K562 (cell line): ENCODE results near the gene CEP120. TPM values are rescaled to one million over a fixed set of nuclear protein-coding genes. Genes with fewer than 3 reads are reported as not detected.

Experiments used
- ATAC-seq: fragments of 200-7000 bp; cut with Tn5 transposase; 3 replicates; pipeline ENCODE4 v1.9.1; 2020; ENCODE audit warnings: moderate library complexity
- BruUV-seq: library from RNA; stranded (reverse); fragments of 400-500 nt; replicated peaks from 2 replicates; lab custom pipeline; 2021; lab: Mats Ljungman, UMichigan
- CTCF ChIA-PET: fragments of 300-600 bp; formaldehyde crosslinking; extraction: SDS; loops from one replicate; lab custom pipeline; 2021; ENCODE audit warnings: low intra/inter-chr PET ratio; lab: Yijun Ruan, JAX
- POLR2A ChIA-PET: fragments of 300-600, 350-650 bp; sonication (Branson Sonifier 250); formaldehyde crosslinking; extraction: SDS; loops from one replicate; lab custom pipeline; 2021; ENCODE audit warnings: antibody characterized with exemption, inconsistent platforms; lab: Yijun Ruan, JAX
- DNase-seq, 4 experiments: peaks; one replicate each; pipeline versions ENCODE4 v3.0.0 to v3.0.0-alpha.2; 2011 to 2018; ENCODE audit warnings: low spot score in 3 of 4, mixed read lengths in 3 of 4; ENCODE audit errors: extremely low read depth in 1 of 4
- FAIRE-seq: peaks from 2 replicates; lab custom pipeline; 2011; peaks lifted over from hg19 to GRCh38; lab: Jason Lieb, UNC
- H2AFZ ChIP-seq: 2 replicates; pipeline ENCODE4 v1.6.0; 2011; ENCODE audit warnings: low read depth, low read length, control low read depth, inconsistent platforms
- H3K27ac ChIP-seq: fragments of 200-600 bp; 3 replicates; pipeline ENCODE4 v1.8.0; 2011; ENCODE audit warnings: low read depth, mild to moderate bottlenecking, control low read depth, inconsistent platforms, low read length, moderate library complexity, mixed read lengths; ENCODE audit errors: extremely low read depth
- H3K27me3 ChIP-seq, 2 experiments: fragments of 300-600 bp in 1 of 2; 2 replicates in 1 of 2; 3 replicates in 1 of 2; pipeline versions ENCODE4 v1.6.0 to v1.8.0; 2011; ENCODE audit warnings: inconsistent platforms in 2 of 2, low read length in 2 of 2, mild to moderate bottlenecking in 1 of 2, mixed read lengths in 1 of 2, moderate library complexity in 1 of 2; ENCODE audit not compliant: control insufficient read depth in 2 of 2, insufficient read depth in 2 of 2
- H3K36me3 ChIP-seq: fragments of 300-600 bp; 3 replicates; pipeline ENCODE4 v1.8.0; 2011; ENCODE audit warnings: mild to moderate bottlenecking, low read length, inconsistent platforms; ENCODE audit not compliant: control insufficient read depth, insufficient read depth
- H3K4me1 ChIP-seq, 2 experiments: fragments of 200-600 bp in 1 of 2; replicated peaks in 1 of 2; 2 replicates in 1 of 2; 3 replicates in 1 of 2; pipeline versions ENCODE4 v1.5.1 to v1.8.0; 2011; ENCODE audit warnings: inconsistent platforms in 2 of 2, low read length in 2 of 2, mild to moderate bottlenecking in 1 of 2, mixed read lengths in 1 of 2, moderate library complexity in 1 of 2; ENCODE audit not compliant: control insufficient read depth in 2 of 2, insufficient read depth in 2 of 2
- H3K4me2 ChIP-seq: 2 replicates; pipeline ENCODE4 v1.6.1; 2011; ENCODE audit warnings: low read length, control low read depth, inconsistent platforms, mixed read lengths; ENCODE audit not compliant: insufficient read depth
- H3K4me3 ChIP-seq: fragments of 200-600 bp; sonication (generic), shearing (Covaris generic); 2 replicates; pipeline ENCODE4 v1.5.1; 2016; ENCODE audit warnings: control low read depth, inconsistent platforms
- H3K79me2 ChIP-seq: fragments of 200-600 bp; 3 replicates; pipeline ENCODE4 v1.8.0; 2011; ENCODE audit warnings: low read length, inconsistent platforms; ENCODE audit not compliant: control insufficient read depth, insufficient read depth
- H3K9ac ChIP-seq, 2 experiments: 2 replicates each; pipeline versions ENCODE4 v1.6.0 to v1.6.1; 2011; ENCODE audit warnings: low read depth in 2 of 2, low read length in 2 of 2, control low read depth in 1 of 2, inconsistent platforms in 1 of 2, mild to moderate bottlenecking in 1 of 2, mixed read lengths in 1 of 2; ENCODE audit not compliant: insufficient read depth in 1 of 2
- H3K9me1 ChIP-seq: one replicate; pipeline ENCODE4 v1.6.0; 2011; ENCODE audit warnings: inconsistent platforms, mild to moderate bottlenecking, low read length, moderate library complexity; ENCODE audit not compliant: control insufficient read depth, insufficient read depth
- H3K9me3 ChIP-seq: replicated peaks from 2 replicates; pipeline ENCODE4 v1.5.1; 2011; ENCODE audit warnings: low read depth, low read length, inconsistent platforms; ENCODE audit not compliant: control insufficient read depth, insufficient read depth
- H4K20me1 ChIP-seq: replicated peaks from 2 replicates; pipeline ENCODE4 v1.6.1; 2011; ENCODE audit warnings: low read length, inconsistent platforms, mixed read lengths; ENCODE audit not compliant: control insufficient read depth, insufficient read depth
- HNRNPK ChIP-seq: fragments of 200-400 bp; formaldehyde crosslinking; IDR thresholded peaks from one replicate; pipeline ENCODE4 v1.6.1; 2018; ENCODE audit warnings: mild to moderate bottlenecking, low read depth, low read length; ENCODE audit not compliant: poor library complexity, severe bottlenecking
- JUND ChIP-seq, 2 experiments: IDR thresholded peaks; 2 replicates in 1 of 2; 3 replicates in 1 of 2; pipeline ENCODE4 v1.6.1; 2011; ENCODE audit warnings: borderline replicate concordance in 2 of 2, low read depth in 2 of 2, low read length in 2 of 2, improper control_type of control experiment in 1 of 2, missing biosample characterization in 1 of 2, missing genetic modification characterization in 1 of 2, missing genetic modification reagents in 1 of 2
- LARP7 ChIP-seq: fragments of 450-650 bp; IDR thresholded peaks from 2 replicates; pipeline ENCODE4 v1.6.1; 2016
- MTA3 ChIP-seq: fragments of 450-650 bp; formaldehyde crosslinking; IDR thresholded peaks from 2 replicates; pipeline ENCODE4 v1.6.1; 2017; ENCODE audit warnings: mild to moderate bottlenecking, borderline replicate concordance
- PCBP1 ChIP-seq: fragments of 200-400 bp; formaldehyde crosslinking; IDR thresholded peaks from 2 replicates; pipeline ENCODE4 v1.6.1; 2018; ENCODE audit warnings: mild to moderate bottlenecking, low read depth, low read length; ENCODE audit not compliant: poor library complexity, severe bottlenecking
- PCBP2 ChIP-seq: fragments of 200-400 bp; formaldehyde crosslinking; IDR thresholded peaks from 2 replicates; pipeline ENCODE4 v1.6.1; 2018; ENCODE audit warnings: low read length, low read depth, mild to moderate bottlenecking, moderate library complexity; ENCODE audit not compliant: poor library complexity, severe bottlenecking
- POLR2AphosphoS2 ChIP-seq: IDR thresholded peaks from 2 replicates; pipeline ENCODE4 v1.6.1; 2012; ENCODE audit warnings: low read length, improper control_type of control experiment
- TEAD2 ChIP-seq: fragments of 450-650 bp; IDR thresholded peaks from 2 replicates; pipeline ENCODE4 v1.6.1; 2016; ENCODE audit warnings: missing genetic modification characterization, control low read depth, missing compliant biosample characterization
- ZNF12 ChIP-seq: sonication (generic); formaldehyde crosslinking; IDR thresholded peaks from 2 replicates; pipeline ENCODE4 v1.4.0; 2020; ENCODE audit warnings: mild to moderate bottlenecking, missing genetic modification reagents
- whole genome bisulfite sequencing: fragments of 100-300 bp; shearing (Covaris generic); methylation state at CpG from one replicate; pipeline ENCODE4 v1.1.6; 2016; ENCODE audit warnings: low coverage, mixed read lengths; ENCODE audit not compliant: insufficient coverage; ENCODE audit errors: missing lambda C conversion rate; 5-methylcytosine and 5-hydroxymethylcytosine counted together
- in situ Hi-C: fragments of 300-500 bp; cut with MboI; formaldehyde crosslinking; loops from 4 replicates; pipeline ENCODE4 v1.15.0; 2018; ENCODE audit warnings: inconsistent platforms, mixed read lengths
- intact Hi-C: fragments of 100-400 bp; cut with micrococcal nuclease; formaldehyde crosslinking; loops from 2 replicates; pipeline ENCODE4 v1.14.2; 2022
- polyA plus RNA-seq, 8 experiments: library from polyadenylated mRNA; depleted of rRNA in 4 of 8; stranded (reverse) in 5 of 8; unstranded in 3 of 8; fragments of >200 nt; fragmentation: Nextera tagmentation in 2 of 8; fragmentation: Illumina TruSeq in 1 of 8; extraction: Ambion mirVana in 2 of 8; extraction: Trizol in 1 of 8; gene quantifications; 2 replicates each; pipeline versions ENCODE4 v1.2.1 to v1.2.3, GENCODE V29; 2011 to 2014; ENCODE audit warnings: inconsistent platforms in 1 of 8, missing spikeins in 1 of 8
- total RNA-seq, 7 experiments: library from RNA; depleted of rRNA in 6 of 7; stranded (reverse); fragments of >200 nt in 6 of 7; fragmentation: Illumina TruSeq in 2 of 7; extraction: Trizol in 2 of 7; gene quantifications; 2 replicates each; pipeline versions ENCODE4 v1.2.1 to v1.2.3, GENCODE V29; 2011 to 2021; ENCODE audit warnings: low replicate concordance in 1 of 7
- TF ChIP-seq, protein P1 (sequence below): fragments of 250-450 bp; sonication (Bioruptor Pico); IDR thresholded peaks from 2 replicates; pipeline ENCODE4 v1.5.0; 2021

Gene CEP120
- total and polyA plus RNA-seq, 9 of the 15 experiments (the other 6 are each of a cell fraction or from before 2014, with no cell fraction given), result 3.3 to 24.9 (median 14.4) TPM

GRCh38 chr5:123434796-123435195 lies 11.6 kb upstream of the CEP120 start:
- H3K36me3 ChIP-seq, result no peaks in the 10 kb centered on the region
- CTCF ChIA-PET, result no interaction called here
- H3K4me1 ChIP-seq, result no peaks in the 10 kb centered on the region
- H2AFZ ChIP-seq, result no peak overlapping the region
- FAIRE-seq (no peak), ATAC-seq (no peak), DNase-seq (no peak)
- TF ChIP-seq HNRNPK (peak; percentile 84), TEAD2 (tag) (no peak), POLR2AphosphoS2 (no peak), PCBP2 (peak; percentile 31), JUND (IDR thresholded peaks at IDR 0.05; ENCODE audit: borderline replicate concordance, low read depth, low read length) (no peak), JUND (tag; IDR thresholded peaks at IDR 0.05; ENCODE audit: borderline replicate concordance, low read depth, low read length) (no peak), LARP7 (no peak), PCBP1 (peak; percentile 50), MTA3 (no peak), ZNF12 (CRISPR knock-in tag) (no peak)
- TF ChIP-seq, protein P1, sequence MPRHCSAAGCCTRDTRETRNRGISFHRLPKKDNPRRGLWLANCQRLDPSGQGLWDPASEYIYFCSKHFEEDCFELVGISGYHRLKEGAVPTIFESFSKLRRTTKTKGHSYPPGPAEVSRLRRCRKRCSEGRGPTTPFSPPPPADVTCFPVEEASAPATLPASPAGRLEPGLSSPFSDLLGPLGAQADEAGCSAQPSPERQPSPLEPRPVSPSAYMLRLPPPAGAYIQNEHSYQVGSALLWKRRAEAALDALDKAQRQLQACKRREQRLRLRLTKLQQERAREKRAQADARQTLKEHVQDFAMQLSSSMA, result no peak
- no peaks in the 10 kb centered on the region for H3K9me3 ChIP-seq
- in situ Hi-C loops (no loop called here), intact Hi-C loops (no loop called here)
- WGBS, result 0% methylated on average over 1 of the region's 1 CpG
- no peak overlapping the region for H3K9ac ChIP-seq
- POLR2A ChIA-PET, result no interaction called here
- no peaks in the 10 kb centered on the region for H3K9me1 ChIP-seq
- no peak overlapping the region for H3K4me3 ChIP-seq
- no peak overlapping the region for H3K4me2 ChIP-seq
- H3K79me2 ChIP-seq, result no peaks in the 10 kb centered on the region
- no TSS peak for BruUV-seq
- no peak overlapping the region for H3K27ac ChIP-seq
- no peaks in the 10 kb centered on the region for H3K27me3 ChIP-seq
- no peaks in the 10 kb centered on the region for H4K20me1 ChIP-seq
